NCI-H226 (cell line): ENCODE data around the gene MEGF8.
"Not testable (repeated sequence)": the region's sequence is repeated elsewhere in the genome, so short reads cannot be mapped to it uniquely, and the experiment has no call there.

ENCODE experiments used
- DNase-seq: peaks from one replicate; pipeline ENCODE4 v3.0.0-alpha.2; 2015

MEGF8 gene

GRCh38 chr19:42333975-42334696 lies 8.7 kb downstream of the MEGF8 start:
- no peak for DNase-seq

- DNase-seq = no peak
These were observed 9.4 kb downstream of the MEGF8 start for GRCh38 chr19:42334697-42335373.

- DNase-seq = no peak
These were observed 10.0 kb downstream of the MEGF8 start for GRCh38 chr19:42335374-42335936.

- no peak for DNase-seq
These were observed 10.5 kb downstream of the MEGF8 start for GRCh38 chr19:42335971-42336370.

GRCh38 chr19:42339126-42339860 lies 13.9 kb downstream of the MEGF8 start:
- DNase-seq = not testable (repeated sequence)

GRCh38 chr19:42339922-42340321 lies 14.5 kb downstream of the MEGF8 start:
- not testable (repeated sequence) for DNase-seq

- no peak for DNase-seq
These were observed 18.1 kb downstream of the MEGF8 start for GRCh38 chr19:42343344-42344110.

GRCh38 chr19:42344336-42344893 lies 19.0 kb downstream of the MEGF8 start:
- DNase-seq = no peak

GRCh38 chr19:42345191-42345812 lies 19.9 kb downstream of the MEGF8 start:
- DNase-seq = no peak

GRCh38 chr19:42348211-42348610 lies 22.8 kb downstream of the MEGF8 start:
- DNase-seq = no peak

- no peak for DNase-seq
These were observed 24.1 kb downstream of the MEGF8 start for GRCh38 chr19:42349378-42350107.

- DNase-seq = no peak
These were observed 25.0 kb downstream of the MEGF8 start for GRCh38 chr19:42350417-42350816.

GRCh38 chr19:42351079-42351735 lies 25.8 kb downstream of the MEGF8 start:
- no peak for DNase-seq

- no peak for DNase-seq
These were observed 27.1 kb downstream of the MEGF8 start for GRCh38 chr19:42352301-42353259.

- DNase-seq = no peak
These were observed 28.0 kb downstream of the MEGF8 start for GRCh38 chr19:42353341-42354015.

- no peak for DNase-seq
These were observed 30.5 kb downstream of the MEGF8 start for GRCh38 chr19:42355896-42356295.

- DNase-seq = no peak
These were observed 31.3 kb downstream of the MEGF8 start for GRCh38 chr19:42356686-42357085.

- no peak for DNase-seq
These were observed 31.9 kb downstream of the MEGF8 start for GRCh38 chr19:42357290-42357689.
